OCI-LY7 (cell line): ENCODE data around the gene SMYD3.

ENCODE experiments used
- CTCF ChIP-seq: fragments of 200-600 bp; sonication (generic); conservative IDR thresholded peaks from 2 replicates; pipeline ENCODE4 v1.5.1; 2014; ENCODE audit warnings: mild to moderate bottlenecking, antibody characterized with exemption, low read length, moderate library complexity, mixed read lengths
- EZH2phosphoT487 ChIP-seq: fragments of 200-600 bp; sonication (generic); IDR thresholded peaks from 2 replicates; pipeline ENCODE4 v1.6.1; 2018; ENCODE audit warnings: low read depth, borderline replicate concordance, mild to moderate bottlenecking, mixed run types, antibody characterized with exemption, low read length, moderate library complexity, mixed read lengths

- TF ChIP-seq CTCF (no peak), EZH2phosphoT487 (no peak)
Measured at GRCh38 chr1:246122071-246122470, 385.0 kb downstream of the SMYD3 start.
